Measurements from ENCODE around the gene OR5T2.
"Not testable (repeated sequence)": the region's sequence is repeated elsewhere in the genome, so short reads cannot be mapped to it uniquely, and the experiment has no call there.

Gene OR5T2

GRCh38 chr11:56234155-56234554, at the start of gene OR5T2:
Gene OR5T2, minus strand, starts transcription at chr11:56234255. Its CDS starts 1,193 bp downstream, at chr11:56233062.
- no peak for DNase-seq (ENCODE audit: low read depth in 3 of 3, low spot score in 1 of 3)

- no peak for DNase-seq (ENCODE audit: low read depth in 3 of 3, low spot score in 1 of 3)
Observed at GRCh38 chr11:56273854-56274253, 39.8 kb upstream of the OR5T2 start, which contains the start of gene OR5T1. Gene OR5T1, plus strand, starts transcription at chr11:56274154. Its CDS starts 1,485 bp downstream, at chr11:56275639.

GRCh38 chr11:56271092-56271491, 37.0 kb upstream of the OR5T2 start:
- DNase-seq (ENCODE audit: low read depth in 3 of 3, low spot score in 1 of 3), result no peak

- no peak for DNase-seq (ENCODE audit: low read depth in 3 of 3, low spot score in 1 of 3)
Observed at GRCh38 chr11:56251954-56252353, 17.9 kb upstream of the OR5T2 start, which contains the start of gene OR5T3. Gene OR5T3, plus strand, starts transcription at chr11:56252254. Its CDS starts 0 bp downstream, at chr11:56252254.

- not testable (repeated sequence) for DNase-seq (ENCODE audit: low read depth in 3 of 3, low spot score in 1 of 3)
Observed at GRCh38 chr11:56219735-56220134, 14.3 kb downstream of the OR5T2 start.

- no peak for DNase-seq (ENCODE audit: low read depth in 3 of 3, low spot score in 1 of 3)
Observed at GRCh38 chr11:56214537-56214936, 19.5 kb downstream of the OR5T2 start.

GRCh38 chr11:56207790-56208189, 26.3 kb downstream of the OR5T2 start:
- DNase-seq (ENCODE audit: low read depth in 3 of 3, low spot score in 1 of 3), result no peak

GRCh38 chr11:56197367-56197766, 36.7 kb downstream of the OR5T2 start:
- DNase-seq (ENCODE audit: low read depth in 3 of 3, low spot score in 1 of 3), result no peak

GRCh38 chr11:56196705-56197104, 37.4 kb downstream of the OR5T2 start:
- DNase-seq (ENCODE audit: low read depth in 3 of 3, low spot score in 1 of 3), result no peak

GRCh38 chr11:56188602-56189001, 45.5 kb downstream of the OR5T2 start:
- DNase-seq (ENCODE audit: low read depth in 3 of 3, low spot score in 1 of 3), result no peak

- no peak for DNase-seq (ENCODE audit: low read depth in 3 of 3, low spot score in 1 of 3)
Observed at GRCh38 chr11:56183459-56183858, 50.6 kb downstream of the OR5T2 start.

Measured in stimulated activated CD4-positive, alpha-beta T cell treated with anti-CD3 and anti-CD28 coated beads, TNF-alpha, amount 100 ng/mL, for 1 hour (primary cell).